Brain microvascular endothelial cell (primary cell): Measurements from ENCODE around the gene NCCRP1.

Source experiments
- DNase-seq: peaks from one replicate; pipeline ENCODE4 v3.0.0-alpha.2; 2020
- H3K27ac ChIP-seq: fragments of 250-450 bp; sonication (Bioruptor Pico); 2 replicates; pipeline ENCODE4 v1.5.1; 2020; ENCODE audit warnings: mild to moderate bottlenecking, moderate library complexity
- H3K27me3 ChIP-seq: fragments of 250-450 bp; sonication (Bioruptor Pico); replicated peaks from 2 replicates; pipeline ENCODE4 v1.5.1; 2020; ENCODE audit warnings: mild to moderate bottlenecking
- H3K36me3 ChIP-seq: fragments of 250-450 bp; sonication (Bioruptor Pico); replicated peaks from 2 replicates; pipeline ENCODE4 v1.5.1; 2020; ENCODE audit warnings: mild to moderate bottlenecking
- H3K4me3 ChIP-seq: 2 replicates; pipeline ENCODE4 v1.5.1; 2011; ENCODE audit warnings: low read depth, mild to moderate bottlenecking, control low read depth, low read length, moderate library complexity
- CTCF ChIP-seq: IDR thresholded peaks from 2 replicates; pipeline ENCODE4 v1.5.1; 2011; ENCODE audit warnings: low read depth, mild to moderate bottlenecking, moderate library complexity, low read length, control low read depth, inconsistent platforms; ENCODE audit errors: missing control alignments
- in situ Hi-C: cut with HindIII; loops from 2 replicates; pipeline ENCODE4 v1.10.0; 2017; ENCODE audit warnings: low sequenced_read_pairs, low pct_ligation_motif_present

Gene NCCRP1

GRCh38 chr19:39152066-39152465 is 44.7 kb upstream of the NCCRP1 start:
- in situ Hi-C loops = no loop called here
- DNase-seq = no peak
- no peak for TF ChIP-seq CTCF
- Histone ChIP-seq H3K27ac (no peak overlapping the region), H3K36me3 (no peaks in the 10 kb centered on the region), H3K4me3 (no peak overlapping the region), H3K27me3 (no peaks in the 10 kb centered on the region)

- H3K27me3 ChIP-seq = no peaks in the 10 kb centered on the region
- no peak overlapping the region for H3K27ac ChIP-seq
- TF ChIP-seq CTCF = no peak
- H3K36me3 ChIP-seq = no peaks in the 10 kb centered on the region
- in situ Hi-C loops = no loop called here
- no peak for DNase-seq
- H3K4me3 ChIP-seq = no peak overlapping the region
Observed at GRCh38 chr19:39154100-39154628, 42.6 kb upstream of the NCCRP1 start.

GRCh38 chr19:39154629-39155100 is 42.1 kb upstream of the NCCRP1 start:
- no peak for TF ChIP-seq CTCF
- no peaks in the 10 kb centered on the region for H3K27me3 ChIP-seq
- no peak overlapping the region for H3K4me3 ChIP-seq
- H3K36me3 ChIP-seq = no peaks in the 10 kb centered on the region
- no peak for DNase-seq
- H3K27ac ChIP-seq = no peak overlapping the region
- in situ Hi-C loops = no loop called here

GRCh38 chr19:39155114-39155700 is 41.6 kb upstream of the NCCRP1 start:
- Histone ChIP-seq H3K27me3 (no peaks in the 10 kb centered on the region), H3K27ac (no peak overlapping the region), H3K36me3 (no peaks in the 10 kb centered on the region), H3K4me3 (no peak overlapping the region)
- in situ Hi-C loops = no loop called here
- TF ChIP-seq CTCF = no peak
- no peak for DNase-seq

GRCh38 chr19:39155741-39156140 is 41.0 kb upstream of the NCCRP1 start:
- in situ Hi-C loops = no loop called here
- Histone ChIP-seq H3K36me3 (no peaks in the 10 kb centered on the region), H3K4me3 (no peak overlapping the region), H3K27ac (no peak overlapping the region), H3K27me3 (no peaks in the 10 kb centered on the region)
- DNase-seq = no peak
- TF ChIP-seq CTCF = no peak
